DMS53 treated with DMSO at 0.1 percent for 48 hours (cell line): ENCODE data around the gene UNC13D.
"Not testable (repeated sequence)": the region's sequence is repeated elsewhere in the genome, so short reads cannot be mapped to it uniquely, and the experiment has no call there.

ENCODE experiments used
- DNase-seq: peaks from one replicate; lab custom pipeline; 2025; ENCODE audit not compliant: unreplicated experiment; lab: John Stamatoyannopoulos, UW

Gene UNC13D

DNA sequence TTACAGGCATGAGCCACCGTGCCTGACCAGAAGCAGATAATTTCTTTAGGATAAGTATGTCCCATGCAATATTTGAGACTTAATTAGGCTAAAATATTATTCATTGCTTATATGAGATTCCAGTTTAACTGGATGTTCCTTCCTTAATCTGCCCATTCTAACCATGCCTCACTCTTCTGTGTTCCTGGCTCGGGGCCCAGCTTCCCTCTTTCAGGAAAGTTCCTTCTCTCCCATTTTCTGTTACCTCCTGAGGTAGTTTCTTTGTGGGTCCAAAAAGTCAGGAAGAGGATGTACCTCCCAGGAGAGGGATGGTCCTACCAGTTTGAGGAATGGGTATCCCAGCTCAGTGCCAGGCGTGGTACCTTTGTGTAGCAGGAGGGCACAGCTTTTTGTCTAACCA is 36.3 kb downstream of the UNC13D start:
- no peak for DNase-seq

DNA sequence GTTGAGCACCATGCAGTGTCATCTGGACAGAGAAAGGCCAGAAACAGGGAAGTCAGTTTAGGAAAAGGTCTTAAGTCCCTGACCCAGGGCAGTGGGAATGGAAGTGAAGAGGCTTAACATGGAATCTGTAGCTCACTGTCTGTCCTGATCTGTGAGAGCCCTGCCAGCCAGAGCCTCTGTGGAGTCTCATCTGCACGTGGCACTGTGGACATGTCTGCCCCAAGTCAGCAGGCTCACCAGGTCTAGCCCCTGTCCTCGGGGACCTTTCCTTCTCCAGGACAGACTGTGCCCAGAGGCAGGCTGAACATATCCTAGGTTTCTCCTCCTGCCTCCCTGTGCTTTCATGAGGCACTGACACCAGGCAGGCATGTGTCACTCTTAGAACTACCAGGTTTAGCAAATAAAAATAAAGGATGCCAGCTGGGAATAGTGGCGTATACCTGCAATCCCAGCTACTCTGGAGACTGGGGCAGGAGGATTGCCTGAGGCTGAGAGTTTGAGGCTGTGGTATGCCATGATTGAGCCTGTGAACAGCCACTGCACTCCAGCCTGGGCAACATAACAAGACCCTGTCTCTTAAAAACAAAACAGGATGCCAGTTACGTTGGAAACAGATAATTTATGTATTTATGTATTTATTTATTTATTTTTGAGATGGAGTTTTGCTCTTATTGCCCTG is 37.2 kb downstream of the UNC13D start:
- DNase-seq = no peak

DNA sequence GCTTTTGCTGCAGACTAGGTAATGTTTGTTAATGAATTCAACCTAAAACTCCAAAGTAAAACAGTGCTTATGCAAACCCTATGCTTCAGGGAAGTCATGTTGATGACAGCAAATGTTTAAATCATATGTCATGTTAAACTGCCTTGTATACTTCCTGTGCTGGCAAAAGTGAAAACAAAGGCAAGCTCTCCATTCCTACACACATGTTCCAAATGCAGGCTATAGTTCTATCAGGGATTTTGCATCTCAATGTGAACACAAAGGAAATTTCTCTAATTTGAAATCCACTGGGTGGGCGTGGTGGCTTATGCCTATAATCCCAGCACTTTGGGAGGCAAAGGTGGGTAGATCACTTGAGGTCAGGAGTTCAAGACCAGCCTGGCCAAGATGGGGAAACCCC is 40.3 kb downstream of the UNC13D start:
- DNase-seq = no peak

DNA sequence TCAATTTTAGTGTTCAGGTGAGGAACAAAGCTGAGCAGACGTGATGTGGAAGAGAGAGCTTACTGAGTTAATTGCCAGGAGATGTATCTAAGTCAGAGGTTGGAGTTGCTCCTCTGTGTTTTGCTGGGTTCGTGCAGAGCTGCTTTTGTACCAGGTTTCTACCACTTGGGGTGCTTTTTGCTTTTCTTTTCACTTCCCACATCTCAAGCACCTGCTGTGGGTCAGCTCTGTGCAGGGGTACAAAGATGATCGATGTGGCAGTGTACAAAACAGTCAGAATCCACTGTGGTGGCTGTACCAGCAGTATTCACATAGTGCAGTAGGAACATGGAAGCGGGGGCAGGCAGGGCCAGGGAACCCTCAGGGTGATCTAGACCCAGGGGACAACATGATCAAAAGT is 44.8 kb downstream of the UNC13D start:
- no peak for DNase-seq

DNA sequence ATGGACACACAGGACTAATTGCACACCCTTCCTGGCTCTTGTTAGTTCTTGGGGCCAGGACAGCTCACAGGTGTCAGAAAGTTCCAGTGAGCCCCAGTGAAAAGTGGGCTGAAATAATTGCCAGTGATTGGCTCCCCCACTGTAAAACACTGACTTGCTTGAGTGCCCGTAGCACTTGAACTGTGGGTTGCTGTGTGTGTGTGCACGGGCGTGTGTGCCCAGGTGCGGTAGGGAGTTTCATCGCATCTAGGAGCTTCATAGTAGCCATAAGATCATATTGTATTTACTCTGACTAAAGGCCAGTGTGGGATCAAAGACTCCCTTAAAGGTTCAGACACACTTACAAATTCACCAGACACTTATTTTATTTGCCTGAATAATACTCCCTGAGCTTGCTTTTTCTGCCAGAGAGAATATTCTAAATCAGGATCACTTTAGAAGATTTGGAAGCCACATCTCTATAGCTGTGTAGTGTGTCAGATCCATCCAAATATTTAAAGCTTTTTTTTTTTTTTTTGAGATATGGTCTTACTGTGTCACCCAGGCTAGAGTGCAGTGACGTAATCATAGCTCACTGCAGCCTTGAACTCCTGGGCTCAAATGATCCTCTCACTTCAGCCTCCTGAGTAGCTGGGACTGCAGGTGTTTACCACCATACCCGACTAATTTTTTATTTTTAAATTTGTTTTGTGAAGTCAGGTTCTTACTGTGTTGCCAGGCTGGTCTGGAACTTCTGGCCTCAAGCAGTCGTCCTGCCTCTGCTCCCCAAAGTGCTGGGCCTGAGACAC is 48.2 kb downstream of the UNC13D start:
- DNase-seq = no peak

DNA sequence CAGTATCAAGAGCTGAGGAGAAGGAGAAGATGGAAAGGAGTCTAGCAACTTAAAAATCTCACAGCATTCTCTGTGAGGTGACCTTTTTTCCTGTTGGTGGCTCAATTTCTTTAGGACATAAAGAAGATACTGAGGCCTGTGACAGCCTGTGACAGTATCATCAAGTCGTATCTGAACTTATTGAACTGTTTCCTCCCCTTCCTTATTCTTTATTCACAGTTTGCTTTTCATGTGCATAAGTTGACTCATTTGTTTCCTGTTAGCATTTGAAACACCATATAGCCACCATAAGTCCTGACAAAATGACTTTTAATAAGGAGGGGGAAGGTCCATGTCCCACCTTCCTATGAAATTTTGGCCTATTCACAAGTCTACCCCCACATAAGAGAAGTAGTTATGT is 50.7 kb downstream of the UNC13D start:
- DNase-seq = no peak

DNA sequence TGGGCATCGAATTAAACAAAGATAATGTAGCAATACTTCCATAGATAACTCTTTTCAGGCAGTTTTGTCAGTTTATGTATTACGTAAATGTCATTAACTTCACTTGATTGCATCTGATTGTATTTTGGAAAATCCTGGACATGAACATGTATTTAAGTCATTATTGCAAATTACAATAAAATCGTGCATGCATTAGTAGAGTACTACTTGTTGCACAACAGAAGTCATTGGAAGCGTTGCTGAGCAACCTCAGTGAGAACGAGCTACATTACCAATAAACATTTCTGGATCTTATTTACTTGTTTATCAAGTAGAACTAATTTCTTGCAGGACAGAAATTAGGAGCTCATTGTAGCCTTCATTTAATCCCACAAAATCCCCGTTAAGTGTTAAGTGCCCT is 53.0 kb downstream of the UNC13D start:
- DNase-seq = no peak

DNA sequence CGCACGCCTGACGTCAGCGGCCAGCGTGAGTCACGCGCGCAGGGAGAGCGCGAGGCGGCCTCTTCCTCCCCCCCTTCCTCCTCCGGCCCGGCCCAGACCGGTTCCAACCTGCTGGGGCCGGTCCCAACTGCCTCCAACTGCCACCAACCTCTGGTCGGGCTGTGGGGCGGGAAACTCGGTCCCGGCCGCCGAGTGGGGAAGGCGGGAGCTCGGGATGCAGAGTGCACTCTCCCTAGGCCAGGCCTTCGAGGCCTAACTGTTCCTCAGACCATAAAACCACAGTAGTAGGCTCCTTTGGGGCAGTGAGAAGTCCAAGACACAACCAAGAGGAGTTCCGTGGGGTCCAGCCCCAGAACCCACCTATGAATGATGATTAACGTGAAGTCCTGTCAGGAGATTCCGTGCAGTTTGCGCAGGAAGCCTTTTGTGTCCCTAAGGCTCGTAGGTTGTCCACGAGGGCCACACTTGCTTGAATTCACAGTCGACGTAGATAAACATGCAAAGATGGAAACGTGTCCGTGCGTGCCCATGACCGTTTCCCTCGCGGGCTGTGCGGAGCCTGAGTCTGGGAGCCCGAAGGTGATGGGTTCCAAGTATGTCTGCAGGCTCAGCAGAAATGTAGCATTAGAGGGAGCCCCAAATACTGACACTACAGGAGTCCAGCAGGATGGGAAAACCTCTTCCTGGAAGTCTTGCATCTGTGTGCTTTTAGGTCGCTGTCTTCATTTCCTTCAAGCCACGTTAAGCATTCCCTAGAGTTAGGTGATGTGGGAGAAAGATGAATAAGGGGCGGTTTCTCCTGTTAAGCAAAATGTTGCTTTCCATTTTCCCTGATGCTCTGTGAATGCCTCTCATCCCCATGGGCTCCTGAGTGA is 59.0 kb downstream of the UNC13D start:
- peak; percentile 84 for DNase-seq

DNA sequence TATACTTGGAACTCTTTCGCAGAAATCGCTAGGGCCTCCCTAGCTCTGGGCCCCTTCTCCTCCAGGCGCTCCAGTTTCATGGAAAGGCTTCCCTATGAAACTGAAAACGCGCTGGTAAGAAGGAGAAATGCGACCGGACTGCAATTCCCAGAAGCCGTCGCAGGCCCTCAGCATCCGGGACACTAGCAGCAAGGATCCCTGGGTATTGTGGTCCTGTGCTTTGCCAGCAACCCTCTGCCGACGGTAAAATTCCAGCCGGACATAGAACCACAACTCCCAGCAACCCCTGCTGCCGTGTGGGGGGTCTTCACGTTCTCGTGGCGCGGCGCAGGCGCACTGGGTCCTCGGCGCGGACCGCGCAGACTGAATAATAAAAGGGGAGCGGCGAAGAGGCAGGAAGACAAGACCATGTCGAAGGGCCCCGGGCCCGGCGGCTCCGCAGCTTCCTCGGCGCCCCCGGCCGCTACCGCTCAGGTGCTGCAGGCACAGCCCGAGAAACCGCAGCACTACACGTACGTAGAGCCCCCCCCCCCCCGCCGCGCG is 59.7 kb downstream of the UNC13D start, which contains the start of gene UNK:
UNK (plus strand) TSS at position 334 of the 543 bp plus-strand sequence; CDS start at position 409, 75 bp downstream.
- DNase-seq = peak; percentile 98

DNA sequence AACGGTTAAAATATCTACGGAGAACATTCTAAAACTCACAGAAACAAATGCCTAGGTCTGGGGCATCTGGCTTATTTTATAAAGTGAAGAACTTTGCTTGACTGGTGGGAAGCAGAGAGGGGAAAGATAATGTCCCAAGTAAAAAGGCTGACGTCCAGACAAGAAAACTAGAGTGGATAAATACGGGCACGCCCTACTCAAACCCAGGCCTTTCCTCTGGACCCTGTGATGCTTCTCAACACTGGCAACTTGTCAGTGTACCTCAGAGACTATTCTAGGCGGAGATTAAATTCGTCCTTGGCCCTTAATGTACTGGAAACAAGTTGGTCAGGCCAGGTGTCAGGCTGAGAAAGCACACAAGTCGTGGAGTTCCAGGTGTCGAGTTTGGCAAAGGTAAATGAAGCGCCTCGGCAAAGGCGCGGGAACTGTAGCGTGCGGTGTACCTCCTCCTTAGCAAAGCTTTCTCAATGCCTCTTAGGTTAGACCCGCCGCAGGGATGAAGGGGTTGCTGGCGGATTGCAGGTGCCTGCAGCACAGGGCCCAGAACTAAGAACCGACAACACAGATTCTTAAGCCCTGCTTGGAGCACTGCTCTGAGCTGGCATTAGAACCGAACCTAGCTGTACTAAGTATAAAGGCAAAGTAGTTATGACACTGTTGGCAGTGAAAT is 60.3 kb downstream of the UNC13D start:
- peak; percentile 65 for DNase-seq

DNA sequence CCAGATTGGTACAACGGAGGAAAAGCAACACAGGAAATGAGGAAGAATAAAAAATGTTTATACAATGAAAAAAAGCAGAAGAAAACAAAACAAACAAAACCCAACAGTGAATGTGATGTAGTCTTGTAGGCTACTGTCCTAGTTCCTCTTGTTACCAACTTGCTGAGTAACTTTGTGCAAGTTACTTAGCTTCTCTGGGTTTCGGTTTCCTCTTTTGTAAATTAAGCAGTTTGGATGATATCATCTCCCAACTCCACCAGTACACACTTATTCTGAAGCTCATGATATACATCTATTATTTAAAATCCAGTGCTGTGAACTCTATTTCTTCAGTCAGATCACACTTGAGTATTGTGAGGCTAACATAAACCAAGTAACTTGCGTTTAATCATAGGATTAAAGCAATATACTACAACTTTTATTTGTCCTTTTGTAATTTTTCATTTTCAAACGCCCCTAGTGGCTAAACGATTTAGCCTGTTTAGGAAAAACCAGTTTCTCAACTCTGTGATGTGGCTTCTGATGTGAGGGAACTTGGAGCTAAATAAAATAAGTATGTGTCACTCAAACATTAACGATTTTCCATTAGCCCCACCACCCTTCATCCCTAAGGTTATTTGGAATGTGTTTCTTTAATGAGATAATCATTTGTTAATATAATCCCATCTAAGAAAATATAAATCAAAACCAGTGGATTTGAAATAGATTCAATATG is 61.0 kb downstream of the UNC13D start:
- DNase-seq = peak; percentile 88

DNA sequence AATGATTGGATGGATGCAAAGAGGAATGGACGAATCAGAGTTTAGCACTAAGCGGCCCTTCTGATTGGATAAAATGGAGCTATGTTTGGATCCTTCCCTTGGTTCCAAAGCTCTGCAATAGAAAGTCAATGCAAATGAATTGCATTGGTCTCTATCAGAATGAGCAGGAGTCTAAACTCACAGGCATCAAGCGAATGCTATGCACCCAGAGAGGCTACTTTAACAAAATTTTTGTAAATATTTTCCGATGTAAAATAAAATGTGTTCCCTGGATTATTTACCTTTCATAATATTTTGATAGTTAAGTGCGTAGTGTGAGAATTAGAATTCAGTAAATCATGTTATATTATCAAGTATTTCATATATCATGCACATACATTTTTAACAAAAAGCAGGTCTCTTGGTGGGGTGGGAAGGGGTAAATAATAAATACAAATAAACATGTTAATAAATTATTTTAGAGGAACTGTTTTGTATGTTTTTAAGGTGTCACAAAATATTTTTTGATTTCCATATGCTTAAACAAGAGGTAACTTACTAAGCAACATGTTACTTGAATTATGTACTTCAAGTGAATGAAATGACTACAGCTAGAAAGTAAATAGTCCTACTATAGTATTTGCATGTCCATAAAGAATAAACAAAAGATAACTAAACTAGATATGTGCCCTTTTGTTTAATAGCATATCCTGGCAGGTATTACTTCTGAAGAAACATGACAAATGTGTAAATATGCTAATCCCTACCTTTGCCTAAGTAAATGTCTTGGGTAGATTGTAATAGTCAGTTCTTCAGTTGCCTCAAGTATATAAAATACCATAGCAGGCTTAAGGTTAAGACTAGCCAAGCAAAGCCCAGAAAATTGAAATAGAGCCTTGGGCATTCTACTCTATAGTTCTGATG is 64.0 kb downstream of the UNC13D start:
- no peak for DNase-seq

DNA sequence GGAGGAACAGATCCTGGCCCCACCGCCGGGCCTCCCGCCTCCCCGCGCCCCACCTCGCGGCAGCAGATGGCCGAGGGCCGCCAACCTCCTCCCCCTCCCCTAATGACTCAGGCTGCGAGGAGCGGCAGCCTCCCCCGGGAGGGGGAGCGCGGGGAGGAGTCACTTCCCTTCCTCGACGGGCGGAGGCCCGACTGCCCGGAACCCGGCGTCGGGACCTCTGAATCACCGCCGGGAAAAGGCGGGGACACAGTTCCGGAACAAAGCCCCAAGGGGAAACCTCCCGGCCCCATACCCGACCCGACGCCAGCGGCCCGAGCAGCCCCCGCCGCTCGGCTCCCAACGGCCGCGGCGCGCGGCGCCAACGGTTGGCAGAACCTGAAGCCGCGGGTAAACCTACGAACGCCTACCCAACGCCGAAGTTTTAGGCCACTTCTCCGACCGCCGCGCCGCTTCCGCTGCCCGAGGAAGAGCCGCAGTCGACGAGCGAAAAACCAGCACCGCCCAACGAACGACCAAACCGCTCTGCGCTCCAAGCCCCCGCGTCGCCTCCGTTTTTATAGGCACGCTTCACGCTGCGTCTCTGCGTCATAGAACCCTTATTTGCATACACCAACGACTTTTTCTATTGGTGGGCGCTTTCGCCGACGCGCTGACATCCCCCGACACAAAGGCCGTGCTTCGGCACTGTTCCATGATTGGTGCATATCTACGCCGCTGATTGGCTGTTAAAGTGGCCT is 64.8 kb downstream of the UNC13D start:
- DNase-seq = peak; percentile 100

DNA sequence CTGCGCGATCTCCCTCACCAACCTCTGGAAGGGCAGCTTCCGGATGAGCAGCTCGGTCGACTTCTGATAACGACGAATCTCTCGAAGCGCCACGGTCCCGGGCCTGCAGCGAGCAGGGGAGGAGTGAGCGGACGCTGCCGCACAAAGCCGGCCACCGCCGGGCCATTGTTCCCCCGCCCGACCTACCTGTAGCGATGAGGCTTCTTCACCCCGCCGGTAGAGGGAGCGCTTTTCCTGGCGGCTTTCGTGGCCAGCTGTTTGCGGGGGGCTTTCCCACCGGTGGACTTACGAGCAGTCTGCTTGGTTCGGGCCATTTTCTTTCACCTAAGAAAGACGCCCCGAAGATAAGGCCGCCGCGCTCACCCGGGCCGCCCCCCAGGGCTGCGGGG is 65.3 kb downstream of the UNC13D start:
- peak; percentile 36 for DNase-seq

DNA sequence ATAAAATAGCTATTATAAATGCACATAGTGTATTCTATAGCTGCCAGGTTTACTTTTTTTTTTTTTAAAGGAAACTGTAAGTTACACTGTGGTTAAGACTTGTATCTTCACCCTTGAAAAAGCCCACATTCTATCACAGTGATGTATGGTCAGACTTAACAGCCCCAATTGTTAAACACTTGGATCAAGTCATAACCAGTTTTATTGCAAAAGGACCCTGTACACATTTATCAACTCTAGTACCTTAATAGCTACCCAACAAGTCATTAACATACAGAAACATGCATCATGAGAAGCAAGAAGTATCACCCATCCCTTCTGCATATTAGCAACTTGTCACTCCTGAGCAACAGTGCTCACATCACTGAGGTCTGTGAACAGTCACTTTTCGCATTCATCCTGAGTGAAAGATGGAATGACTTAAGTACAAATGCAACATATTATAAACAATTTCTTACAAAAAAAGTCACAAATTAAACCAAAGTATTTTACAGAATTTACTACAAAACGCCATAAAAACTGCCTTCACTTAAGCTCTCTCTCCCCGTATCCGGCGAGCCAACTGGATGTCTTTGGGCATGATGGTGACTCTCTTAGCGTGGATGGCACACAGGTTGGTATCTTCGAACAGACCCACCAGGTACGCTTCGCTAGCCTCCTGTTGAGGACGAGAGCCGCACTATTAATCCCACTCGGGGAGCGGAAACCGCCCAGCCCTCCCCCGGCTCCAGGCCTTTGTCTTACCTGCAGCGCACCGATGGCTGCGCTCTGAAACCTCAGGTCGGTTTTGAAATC is 65.9 kb downstream of the UNC13D start:
- DNase-seq = not testable (repeated sequence)

DNA sequence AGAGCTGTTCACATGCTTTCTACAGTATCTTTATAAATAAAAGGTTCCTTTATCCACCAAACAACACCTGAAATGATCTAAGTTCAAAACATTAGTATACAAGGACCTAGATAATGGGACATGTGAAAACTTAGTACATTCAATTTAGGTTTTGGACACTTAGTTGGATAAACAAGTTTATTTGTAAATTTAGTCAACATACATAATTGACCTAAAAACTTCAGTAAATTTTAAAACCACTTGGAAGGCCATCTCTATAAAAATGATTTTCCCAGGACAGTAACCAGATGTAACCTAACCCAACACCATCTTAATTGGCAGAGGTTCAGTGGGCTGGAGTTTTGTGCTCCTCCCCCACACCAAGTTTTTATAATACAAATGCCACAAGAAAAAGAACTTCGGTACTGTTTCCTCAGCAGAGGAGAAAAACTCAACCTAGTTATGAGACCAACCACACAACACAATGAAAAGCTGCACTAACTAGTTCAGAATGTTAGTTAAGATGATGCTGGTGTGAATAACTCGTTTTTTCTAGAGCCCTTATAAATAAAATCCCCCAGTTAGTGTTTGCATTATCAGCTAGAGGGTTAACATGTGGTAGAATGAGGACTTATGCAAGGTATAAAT is 66.8 kb downstream of the UNC13D start:
- DNase-seq = no peak
